Left kidney (tissue), 1 donor: ENCODE measurements around the gene SYTL3. TPM values are rescaled to one million over a fixed set of nuclear protein-coding genes. Genes with fewer than 3 reads are reported as not detected.

Experiments
- polyA plus RNA-seq: library from polyadenylated mRNA; unstranded; fragments of 120-200 nt; gene quantifications from one replicate; pipeline ENCODE4 v1.2.1, GENCODE V29; 2013; ENCODE audit not compliant: insufficient read length

Gene SYTL3
- polyA plus RNA-seq, 1 donor, result 3.4 TPM

Other genes with a start within 250 kb of the SYTL3 start
- 25.5 TPM for gene TMEM181, start 90.0 kb upstream of the SYTL3 start, polyA plus RNA-seq
- gene DYNLT1, start 5.3 kb upstream of the SYTL3 start, polyA plus RNA-seq, result 163 TPM
- 249 TPM for gene EZR, start 169.3 kb downstream of the SYTL3 start, polyA plus RNA-seq